SHP77 (cell line): ENCODE measurements around the gene GPR61.

Experiments used
- DNase-seq, 2 experiments: peaks; one replicate each; lab custom pipeline; 2025; lab: John Stamatoyannopoulos, UW

The GPR61 gene

GRCh38 chr1:109509176-109510134 is 30.2 kb upstream of the GPR61 start, which contains the start of gene AMIGO1:
Gene AMIGO1 (minus strand): TSS chr1:109509727. CDS start chr1:109508912, 815 bp downstream.
- peak; percentile 26 to 59 for DNase-seq

DNA sequence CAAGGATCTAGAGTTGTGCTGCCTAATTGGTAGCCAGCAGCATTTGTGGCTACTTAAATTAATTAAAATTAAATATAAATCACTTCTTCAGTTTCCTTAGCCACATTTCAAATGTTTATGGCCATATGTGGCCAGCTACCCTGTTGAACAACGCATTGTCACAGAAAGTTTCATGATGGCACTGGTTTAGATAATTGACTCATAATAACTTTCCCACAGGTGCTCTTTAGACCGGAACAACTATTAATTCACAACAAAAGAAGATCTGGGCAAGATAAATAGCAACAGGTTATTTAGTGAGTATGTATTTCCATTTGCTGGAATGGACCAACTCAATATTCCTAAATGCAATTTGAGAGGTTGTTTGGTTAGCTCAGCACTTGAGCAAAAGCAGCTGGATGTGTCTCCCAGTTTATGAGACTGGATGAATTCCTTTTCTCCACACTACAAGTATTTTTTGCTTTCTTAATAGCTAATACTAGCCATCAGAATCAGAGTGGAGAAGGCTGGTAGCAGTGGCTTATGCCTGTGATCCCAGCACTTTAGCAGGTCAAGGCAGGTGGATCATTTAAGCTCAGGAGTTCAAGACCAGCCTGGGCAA is 26.5 kb upstream of the GPR61 start:
- DNase-seq, result no peak

- no peak for DNase-seq
These were observed 24.8 kb upstream of the GPR61 start for GRCh38 chr1:109514846-109515245.

GRCh38 chr1:109516872-109517271 is 22.8 kb upstream of the GPR61 start:
- DNase-seq, result no peak

- no peak for DNase-seq
These were observed 22.3 kb upstream of the GPR61 start for GRCh38 chr1:109517337-109517736.

GRCh38 chr1:109521002-109521951 is 18.4 kb upstream of the GPR61 start:
- DNase-seq, result no peak

DNA sequence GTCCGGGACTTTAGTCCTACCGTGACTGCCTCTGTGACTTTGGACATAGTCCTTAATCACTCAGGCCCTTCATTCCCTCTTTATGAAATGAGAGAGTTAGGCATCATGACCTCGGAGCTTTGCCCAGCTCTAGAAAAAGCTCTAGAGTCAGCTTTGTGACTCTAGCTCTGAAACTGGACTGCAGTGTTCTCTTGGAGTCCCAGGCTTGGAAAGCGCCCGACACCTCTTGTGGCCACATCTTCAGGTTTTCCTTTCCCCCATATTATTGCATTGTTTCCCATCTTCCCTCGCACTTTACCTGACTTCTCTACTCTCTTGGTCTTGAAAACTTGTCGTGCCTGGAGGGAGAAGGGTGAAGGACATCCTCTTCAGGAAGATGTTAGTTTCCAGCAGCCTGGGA is 17.6 kb upstream of the GPR61 start:
- DNase-seq, result no peak

- no peak for DNase-seq
These were observed 16.0 kb upstream of the GPR61 start for GRCh38 chr1:109523706-109524105.

GRCh38 chr1:109527098-109527811 is 12.4 kb upstream of the GPR61 start:
- no peak for DNase-seq

DNA sequence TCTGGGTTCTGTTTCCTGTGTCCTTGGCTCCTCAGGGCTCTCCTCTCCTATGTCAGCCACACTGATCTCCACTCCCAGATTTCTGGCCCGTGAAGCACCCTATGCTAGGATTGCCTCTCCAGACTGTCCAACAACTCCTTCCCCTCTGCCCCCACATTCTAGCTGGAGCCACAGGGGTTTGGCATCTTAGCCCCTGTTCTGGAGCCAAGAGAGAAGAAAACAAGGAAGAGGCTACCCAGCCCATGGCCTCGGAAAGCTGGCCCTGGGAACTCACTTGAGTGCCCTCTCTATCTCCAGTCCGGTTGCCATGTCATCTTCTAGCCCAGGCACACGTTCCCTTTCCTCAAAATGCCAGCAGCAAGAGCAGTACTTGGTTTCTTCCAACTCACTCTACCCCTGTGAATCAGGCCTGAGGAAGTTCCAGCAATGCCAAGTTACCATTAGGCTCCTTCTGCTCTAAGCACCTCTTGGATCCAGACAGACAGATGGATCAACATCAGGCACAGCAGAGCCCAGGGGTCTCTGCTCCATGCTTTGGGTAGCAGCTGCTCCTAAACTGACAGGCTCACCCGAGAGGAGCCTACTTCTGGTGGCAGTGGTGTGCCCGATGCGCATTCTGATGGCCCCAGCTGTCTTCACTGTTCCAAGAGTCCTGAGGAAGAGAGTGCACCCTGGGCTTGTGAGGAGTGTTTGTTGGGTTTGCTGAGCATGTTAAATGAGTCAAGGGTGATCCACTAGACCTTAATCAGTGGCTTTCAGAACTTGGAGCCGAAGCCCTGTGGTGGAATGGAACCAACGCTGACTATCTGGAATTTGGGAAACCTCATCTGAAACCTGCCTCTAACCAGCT is 11.6 kb upstream of the GPR61 start:
- no peak for DNase-seq

GRCh38 chr1:109528712-109529111 is 11.0 kb upstream of the GPR61 start:
- no peak for DNase-seq

- DNase-seq, result peak in 1 of 2 experiments; percentile 17
These were observed 9.7 kb upstream of the GPR61 start for GRCh38 chr1:109529881-109530456.

DNA sequence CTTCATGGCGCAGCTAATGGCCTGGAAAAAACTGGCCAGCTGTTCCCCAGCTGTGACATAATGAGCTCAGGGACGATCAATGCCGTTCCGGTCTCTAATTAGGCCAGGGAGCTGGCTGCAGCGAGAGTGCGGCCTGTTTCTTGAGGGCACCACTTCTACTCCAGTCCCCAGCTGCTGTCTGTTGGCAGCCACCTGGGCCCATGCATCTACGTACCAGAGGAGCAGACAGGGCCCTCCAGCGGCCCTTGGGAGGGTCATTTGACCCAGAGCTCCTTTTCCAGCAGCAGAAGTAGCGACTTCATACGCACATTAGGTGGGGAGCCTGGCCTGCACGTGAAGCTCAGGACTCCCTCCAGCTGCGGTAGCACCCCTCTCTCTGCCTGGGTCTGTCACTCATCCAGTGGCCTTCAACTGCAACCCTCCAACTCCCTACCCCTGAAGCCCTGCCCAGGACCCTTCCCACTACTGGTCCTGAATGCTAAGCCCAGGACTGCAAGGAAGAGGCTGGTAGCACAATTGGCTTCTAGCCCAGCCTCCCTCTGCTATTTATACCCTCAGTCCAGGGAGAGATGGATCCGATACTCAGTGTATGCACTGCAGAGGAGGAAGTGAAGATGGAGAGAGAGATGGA is 9.1 kb upstream of the GPR61 start:
- peak; percentile 52 to 73 for DNase-seq

DNA sequence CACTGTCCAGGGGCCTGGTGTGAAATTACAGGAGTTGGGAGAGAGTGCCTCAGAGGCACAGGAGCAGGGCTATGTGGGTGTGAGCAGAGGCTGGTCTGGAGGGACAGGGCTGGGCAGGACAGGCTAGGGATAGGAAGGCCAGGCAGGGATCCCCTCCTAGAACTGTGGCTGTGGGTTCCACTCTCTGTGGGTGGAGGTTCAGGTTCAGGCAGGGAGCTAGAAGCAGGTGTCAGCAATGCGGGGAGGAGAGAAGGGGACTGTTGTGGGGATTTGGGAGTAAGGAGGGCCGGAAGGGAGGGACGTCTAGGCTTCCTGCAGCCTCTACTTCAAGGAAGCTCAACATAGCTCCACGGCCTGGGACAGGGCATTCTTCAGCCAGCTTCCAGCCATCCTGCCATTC is 8.3 kb upstream of the GPR61 start:
- no peak for DNase-seq

DNA sequence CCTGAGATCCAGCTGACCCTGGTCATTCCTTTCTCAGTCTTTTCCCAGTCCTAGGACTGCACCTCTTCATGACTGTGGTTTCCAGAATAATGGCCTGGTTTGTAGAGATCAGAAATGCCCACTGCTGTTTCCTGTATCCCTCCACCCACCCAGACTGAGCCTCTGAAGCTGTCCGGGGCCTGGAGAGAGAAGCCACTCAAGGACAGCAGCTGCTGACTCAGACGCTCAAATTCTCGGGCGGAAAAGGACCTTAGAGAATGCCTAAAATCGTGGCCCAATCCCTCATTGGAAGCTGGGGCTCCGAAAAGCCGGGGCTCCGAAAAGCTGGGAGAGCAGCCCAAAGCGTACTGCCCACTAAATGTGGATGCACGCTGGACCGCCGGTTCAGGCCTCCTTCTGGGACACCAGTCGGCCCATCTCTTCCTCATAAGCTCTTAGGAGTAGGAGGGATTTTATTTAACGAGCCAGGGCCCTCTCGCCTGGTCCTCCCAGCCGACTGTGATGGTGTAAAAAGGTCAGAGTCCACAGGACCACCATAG is 7.8 kb upstream of the GPR61 start:
- peak in 1 of 2 experiments; percentile 27 for DNase-seq

GRCh38 chr1:109532365-109533136 is 7.1 kb upstream of the GPR61 start:
- peak; percentile 72 to 78 for DNase-seq

DNA sequence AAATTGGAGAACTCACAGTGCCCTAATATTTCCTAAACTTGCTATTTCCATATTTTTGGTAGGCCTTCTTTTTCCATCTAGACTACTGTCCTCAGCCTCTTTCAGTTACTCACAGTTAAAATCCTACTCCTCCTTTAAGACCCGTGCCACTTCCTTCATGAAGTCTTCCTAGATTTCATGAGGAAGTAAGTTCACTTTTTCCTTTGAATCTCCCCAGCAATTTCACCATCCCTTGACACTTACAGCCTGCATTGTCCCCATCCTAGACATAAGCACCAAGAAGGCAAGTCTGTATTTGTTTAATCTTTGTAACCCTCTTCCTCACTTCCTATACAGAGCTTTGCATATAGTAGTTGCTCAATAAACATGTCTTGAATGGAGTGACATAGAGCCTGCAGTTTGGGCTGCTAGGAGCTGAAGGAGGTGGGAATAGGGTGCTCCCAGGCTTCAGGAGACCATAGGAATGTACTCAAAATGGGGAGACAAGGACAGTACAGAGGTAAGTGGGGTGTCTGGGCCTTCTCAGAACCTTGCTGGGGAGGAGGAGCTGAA is 5.3 kb upstream of the GPR61 start:
- no peak for DNase-seq

DNA sequence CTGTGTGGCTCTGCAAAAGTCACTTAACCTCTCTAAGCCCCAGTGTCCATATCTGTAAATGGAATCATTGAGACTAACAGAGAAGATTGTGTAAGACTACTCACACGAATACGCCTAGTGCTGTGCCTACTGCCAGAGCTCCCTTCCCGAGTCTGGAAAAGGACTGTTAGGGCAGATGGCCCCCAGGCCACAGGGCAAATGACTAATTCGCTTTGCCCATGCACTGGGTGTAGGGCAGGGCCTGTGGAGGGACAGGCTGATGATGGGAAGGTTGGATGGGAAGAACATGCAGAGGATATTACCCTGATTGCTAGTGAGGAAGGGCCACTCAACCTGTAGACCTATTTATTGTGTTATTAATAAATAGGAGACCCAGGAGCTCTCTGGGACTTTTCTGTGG is 4.2 kb upstream of the GPR61 start:
- no peak for DNase-seq
